K562 (cell line): ENCODE results near the gene WNT7A. TPM values are rescaled to one million over a fixed set of nuclear protein-coding genes. Genes with fewer than 3 reads are reported as not detected.

Experiments
- ATAC-seq: fragments of 200-7000 bp; cut with Tn5 transposase; 3 replicates; pipeline ENCODE4 v1.9.1; 2020; ENCODE audit warnings: moderate library complexity
- BruUV-seq: library from RNA; stranded (reverse); fragments of 400-500 nt; replicated peaks from 2 replicates; lab custom pipeline; 2021; lab: Mats Ljungman, UMichigan
- CTCF ChIA-PET: fragments of 300-600 bp; formaldehyde crosslinking; extraction: SDS; loops from one replicate; lab custom pipeline; 2021; ENCODE audit warnings: low intra/inter-chr PET ratio; lab: Yijun Ruan, JAX
- POLR2A ChIA-PET: fragments of 300-600, 350-650 bp; sonication (Branson Sonifier 250); formaldehyde crosslinking; extraction: SDS; loops from one replicate; lab custom pipeline; 2021; ENCODE audit warnings: antibody characterized with exemption, inconsistent platforms; lab: Yijun Ruan, JAX
- DNase-seq, 4 experiments: peaks; one replicate each; pipeline versions ENCODE4 v3.0.0 to v3.0.0-alpha.2; 2011 to 2018; ENCODE audit warnings: low spot score in 3 of 4, mixed read lengths in 3 of 4; ENCODE audit errors: extremely low read depth in 1 of 4
- FAIRE-seq: peaks from 2 replicates; lab custom pipeline; 2011; peaks lifted over from hg19 to GRCh38; lab: Jason Lieb, UNC
- H2AFZ ChIP-seq: 2 replicates; pipeline ENCODE4 v1.6.0; 2011; ENCODE audit warnings: low read depth, low read length, control low read depth, inconsistent platforms
- H3K27ac ChIP-seq: fragments of 200-600 bp; 3 replicates; pipeline ENCODE4 v1.8.0; 2011; ENCODE audit warnings: low read depth, mild to moderate bottlenecking, control low read depth, inconsistent platforms, low read length, moderate library complexity, mixed read lengths; ENCODE audit errors: extremely low read depth
- H3K27me3 ChIP-seq, 2 experiments: fragments of 300-600 bp in 1 of 2; 2 replicates in 1 of 2; 3 replicates in 1 of 2; pipeline versions ENCODE4 v1.6.0 to v1.8.0; 2011; ENCODE audit warnings: inconsistent platforms in 2 of 2, low read length in 2 of 2, mild to moderate bottlenecking in 1 of 2, mixed read lengths in 1 of 2, moderate library complexity in 1 of 2; ENCODE audit not compliant: control insufficient read depth in 2 of 2, insufficient read depth in 2 of 2
- H3K36me3 ChIP-seq: fragments of 300-600 bp; 3 replicates; pipeline ENCODE4 v1.8.0; 2011; ENCODE audit warnings: mild to moderate bottlenecking, low read length, inconsistent platforms; ENCODE audit not compliant: control insufficient read depth, insufficient read depth
- H3K4me1 ChIP-seq, 2 experiments: fragments of 200-600 bp in 1 of 2; replicated peaks in 1 of 2; 2 replicates in 1 of 2; 3 replicates in 1 of 2; pipeline versions ENCODE4 v1.5.1 to v1.8.0; 2011; ENCODE audit warnings: inconsistent platforms in 2 of 2, low read length in 2 of 2, mild to moderate bottlenecking in 1 of 2, mixed read lengths in 1 of 2, moderate library complexity in 1 of 2; ENCODE audit not compliant: control insufficient read depth in 2 of 2, insufficient read depth in 2 of 2
- H3K4me2 ChIP-seq: 2 replicates; pipeline ENCODE4 v1.6.1; 2011; ENCODE audit warnings: low read length, control low read depth, inconsistent platforms, mixed read lengths; ENCODE audit not compliant: insufficient read depth
- H3K4me3 ChIP-seq: fragments of 200-600 bp; sonication (generic), shearing (Covaris generic); 2 replicates; pipeline ENCODE4 v1.5.1; 2016; ENCODE audit warnings: control low read depth, inconsistent platforms
- H3K79me2 ChIP-seq: fragments of 200-600 bp; 3 replicates; pipeline ENCODE4 v1.8.0; 2011; ENCODE audit warnings: low read length, inconsistent platforms; ENCODE audit not compliant: control insufficient read depth, insufficient read depth
- H3K9ac ChIP-seq, 2 experiments: 2 replicates each; pipeline versions ENCODE4 v1.6.0 to v1.6.1; 2011; ENCODE audit warnings: low read depth in 2 of 2, low read length in 2 of 2, control low read depth in 1 of 2, inconsistent platforms in 1 of 2, mild to moderate bottlenecking in 1 of 2, mixed read lengths in 1 of 2; ENCODE audit not compliant: insufficient read depth in 1 of 2
- H3K9me1 ChIP-seq: one replicate; pipeline ENCODE4 v1.6.0; 2011; ENCODE audit warnings: inconsistent platforms, mild to moderate bottlenecking, low read length, moderate library complexity; ENCODE audit not compliant: control insufficient read depth, insufficient read depth
- H3K9me3 ChIP-seq: replicated peaks from 2 replicates; pipeline ENCODE4 v1.5.1; 2011; ENCODE audit warnings: low read depth, low read length, inconsistent platforms; ENCODE audit not compliant: control insufficient read depth, insufficient read depth
- H4K20me1 ChIP-seq: replicated peaks from 2 replicates; pipeline ENCODE4 v1.6.1; 2011; ENCODE audit warnings: low read length, inconsistent platforms, mixed read lengths; ENCODE audit not compliant: control insufficient read depth, insufficient read depth
- CC2D1A ChIP-seq: fragments of 450-650 bp; IDR thresholded peaks from 2 replicates; pipeline ENCODE4 v1.6.1; 2017; ENCODE audit warnings: mild to moderate bottlenecking
- CTBP1 ChIP-seq: fragments of 450-650 bp; IDR thresholded peaks from 2 replicates; pipeline ENCODE4 v1.6.1; 2016; ENCODE audit warnings: borderline replicate concordance
- EP400 ChIP-seq: fragments of 450-650 bp; IDR thresholded peaks from 2 replicates; pipeline ENCODE4 v1.6.1; 2017; ENCODE audit warnings: antibody characterized with exemption, mild to moderate bottlenecking, moderate library complexity
- GATA2 ChIP-seq: sonication (generic); formaldehyde crosslinking; IDR thresholded peaks from 2 replicates; pipeline ENCODE4 v1.4.0; 2020; ENCODE audit warnings: mild to moderate bottlenecking, missing genetic modification reagents
- PTBP1 ChIP-seq: fragments of 200-400 bp; formaldehyde crosslinking; IDR thresholded peaks from 2 replicates; pipeline ENCODE4 v1.6.1; 2017; ENCODE audit warnings: low read depth, low read length
- RCOR1 ChIP-seq, 2 experiments: IDR thresholded peaks; 2 replicates each; pipeline ENCODE4 v1.6.1; 2012; ENCODE audit warnings: low read depth in 2 of 2, low read length in 2 of 2, borderline replicate concordance in 1 of 2, improper control_type of control experiment in 1 of 2
- SRSF3 ChIP-seq: fragments of 200-400 bp; formaldehyde crosslinking; IDR thresholded peaks from 2 replicates; pipeline ENCODE4 v1.6.1; 2016; ENCODE audit warnings: mild to moderate bottlenecking, low read length, moderate library complexity; ENCODE audit not compliant: insufficient read depth
- XRCC5 ChIP-seq: fragments of 200-400 bp; formaldehyde crosslinking; IDR thresholded peaks from 2 replicates; pipeline ENCODE4 v1.6.1; 2017; ENCODE audit warnings: low read depth, mild to moderate bottlenecking, low read length
- ZEB2 ChIP-seq: fragments of 450-650 bp; IDR thresholded peaks from 2 replicates; pipeline ENCODE4 v1.6.1; 2016
- ZNF277 ChIP-seq: fragments of 250-450 bp; sonication (Bioruptor Pico); IDR thresholded peaks from 2 replicates; pipeline ENCODE4 v1.8.0; 2022; ENCODE audit warnings: inconsistent platforms, mild to moderate bottlenecking, moderate library complexity, borderline replicate concordance
- WGBS: fragments of 100-300 bp; shearing (Covaris generic); methylation state at CpG from one replicate; pipeline ENCODE4 v1.1.6; 2016; ENCODE audit warnings: low coverage, mixed read lengths; ENCODE audit not compliant: insufficient coverage; ENCODE audit errors: missing lambda C conversion rate; 5-methylcytosine and 5-hydroxymethylcytosine counted together
- in situ Hi-C: fragments of 300-500 bp; cut with MboI; formaldehyde crosslinking; loops from 4 replicates; pipeline ENCODE4 v1.15.0; 2018; ENCODE audit warnings: inconsistent platforms, mixed read lengths
- intact Hi-C: fragments of 100-400 bp; cut with micrococcal nuclease; formaldehyde crosslinking; loops from 2 replicates; pipeline ENCODE4 v1.14.2; 2022
- polyA plus RNA-seq, 8 experiments: library from polyadenylated mRNA; depleted of rRNA in 4 of 8; stranded (reverse) in 5 of 8; unstranded in 3 of 8; fragments of >200 nt; fragmentation: Nextera tagmentation in 2 of 8; fragmentation: Illumina TruSeq in 1 of 8; extraction: Ambion mirVana in 2 of 8; extraction: Trizol in 1 of 8; gene quantifications; 2 replicates each; pipeline versions ENCODE4 v1.2.1 to v1.2.3, GENCODE V29; 2011 to 2014; ENCODE audit warnings: inconsistent platforms in 1 of 8, missing spikeins in 1 of 8
- total RNA-seq, 7 experiments: library from RNA; depleted of rRNA in 6 of 7; stranded (reverse); fragments of >200 nt in 6 of 7; fragmentation: Illumina TruSeq in 2 of 7; extraction: Trizol in 2 of 7; gene quantifications; 2 replicates each; pipeline versions ENCODE4 v1.2.1 to v1.2.3, GENCODE V29; 2011 to 2021; ENCODE audit warnings: low replicate concordance in 1 of 7
- TF ChIP-seq, protein P1 (sequence below), 2 experiments: fragments of 450-650 bp; formaldehyde crosslinking in 1 of 2; IDR thresholded peaks; 2 replicates each; pipeline versions ENCODE4 v1.4.0 to v1.6.1; 2014 to 2020; ENCODE audit warnings: mild to moderate bottlenecking in 2 of 2, borderline replicate concordance in 1 of 2, low read depth in 1 of 2

Gene WNT7A
- total and polyA plus RNA-seq, 9 of the 15 experiments (the other 6 are each of a cell fraction or from before 2014, with no cell fraction given): 0.03 TPM; not detected in 8

- H2AFZ ChIP-seq: no peak overlapping the region
- FAIRE-seq (peak; percentile 95), DNase-seq (peak; percentile 70 to 82 (median 80)), ATAC-seq (peak; percentile 90)
- H3K36me3 ChIP-seq: no peaks in the 10 kb centered on the region
- no peak overlapping the region for H3K9ac ChIP-seq
- no TSS peak for BruUV-seq
- 1% methylated on average over 7 of the region's 7 CpGs for WGBS
- peaks cover 6% of the 10 kb centered on the region; the same call in 1 of the 2 replicates for H4K20me1 ChIP-seq
- H3K4me2 ChIP-seq: no peak overlapping the region
- ChIA-PET POLR2A (interaction anchor here (0.6 kb wide), 1 partner anchor 239 kb away, joined by 3 read pairs; no protein-coding TSS in a partner anchor), CTCF (interaction anchor here (1.5 to 1.6 kb wide), 2 partner anchors 227 to 229 kb away, joined by 13 to 14 read pairs; no protein-coding TSS in a partner anchor)
- H3K4me1 ChIP-seq: peaks cover 4 to 9% of the 10 kb centered on the region in 2 experiments
- H3K4me3 ChIP-seq: no peak overlapping the region
- peaks cover 3% of the 10 kb centered on the region for H3K9me1 ChIP-seq
- peaks cover 11 to 32% of the 10 kb centered on the region in 2 experiments; a peak in 4 of 5 replicates for H3K27me3 ChIP-seq
- intact Hi-C loops (loop anchor here (1.0 to 5.0 kb wide), 2 partner anchors 228 to 388 kb away; no protein-coding TSS in a partner anchor), in situ Hi-C loops (loop anchor here (5.0 to 10.0 kb wide), 2 partner anchors 233 to 390 kb away; no protein-coding TSS in a partner anchor)
- no peaks in the 10 kb centered on the region for H3K9me3 ChIP-seq
- no peak overlapping the region for H3K27ac ChIP-seq
- no peaks in the 10 kb centered on the region for H3K79me2 ChIP-seq
- TF ChIP-seq ZNF277 (CRISPR knock-in tag) (no peak), EP400 (no peak), ZEB2 (peak; percentile 91), GATA2 (CRISPR knock-in tag) (peak; percentile 23; the same call in 1 of the 2 replicates), RCOR1 (IDR thresholded peaks at IDR 0.05; ENCODE audit: borderline replicate concordance in 1 of 2, low read depth in 2 of 2, low read length in 2 of 2) (peak in 1 of 2 experiments; percentile 49; a peak in 1 of 4 replicates), SRSF3 (no peak), XRCC5 (peak; percentile 55; the same call in 1 of the 2 replicates), CTBP1 (peak; percentile 68; the same call in 1 of the 2 replicates), PTBP1 (0 out of 2 replicates have a peak, but pooled peaks have one; percentile 21), CC2D1A (0 out of 2 replicates have a peak, but pooled peaks have one; percentile 23)
- TF ChIP-seq, protein P1, sequence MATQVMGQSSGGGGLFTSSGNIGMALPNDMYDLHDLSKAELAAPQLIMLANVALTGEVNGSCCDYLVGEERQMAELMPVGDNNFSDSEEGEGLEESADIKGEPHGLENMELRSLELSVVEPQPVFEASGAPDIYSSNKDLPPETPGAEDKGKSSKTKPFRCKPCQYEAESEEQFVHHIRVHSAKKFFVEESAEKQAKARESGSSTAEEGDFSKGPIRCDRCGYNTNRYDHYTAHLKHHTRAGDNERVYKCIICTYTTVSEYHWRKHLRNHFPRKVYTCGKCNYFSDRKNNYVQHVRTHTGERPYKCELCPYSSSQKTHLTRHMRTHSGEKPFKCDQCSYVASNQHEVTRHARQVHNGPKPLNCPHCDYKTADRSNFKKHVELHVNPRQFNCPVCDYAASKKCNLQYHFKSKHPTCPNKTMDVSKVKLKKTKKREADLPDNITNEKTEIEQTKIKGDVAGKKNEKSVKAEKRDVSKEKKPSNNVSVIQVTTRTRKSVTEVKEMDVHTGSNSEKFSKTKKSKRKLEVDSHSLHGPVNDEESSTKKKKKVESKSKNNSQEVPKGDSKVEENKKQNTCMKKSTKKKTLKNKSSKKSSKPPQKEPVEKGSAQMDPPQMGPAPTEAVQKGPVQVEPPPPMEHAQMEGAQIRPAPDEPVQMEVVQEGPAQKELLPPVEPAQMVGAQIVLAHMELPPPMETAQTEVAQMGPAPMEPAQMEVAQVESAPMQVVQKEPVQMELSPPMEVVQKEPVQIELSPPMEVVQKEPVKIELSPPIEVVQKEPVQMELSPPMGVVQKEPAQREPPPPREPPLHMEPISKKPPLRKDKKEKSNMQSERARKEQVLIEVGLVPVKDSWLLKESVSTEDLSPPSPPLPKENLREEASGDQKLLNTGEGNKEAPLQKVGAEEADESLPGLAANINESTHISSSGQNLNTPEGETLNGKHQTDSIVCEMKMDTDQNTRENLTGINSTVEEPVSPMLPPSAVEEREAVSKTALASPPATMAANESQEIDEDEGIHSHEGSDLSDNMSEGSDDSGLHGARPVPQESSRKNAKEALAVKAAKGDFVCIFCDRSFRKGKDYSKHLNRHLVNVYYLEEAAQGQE (IDR thresholded peaks at IDR 0.05; ENCODE audit: borderline replicate concordance): peak; percentile 75
- TF ChIP-seq, protein P1 (CRISPR knock-in tag; IDR thresholded peaks at IDR 0.05; ENCODE audit: low read depth): no peak
These were observed 5.2 kb upstream of the WNT7A start for GRCh38 chr3:13884851-13885703.
